K562 (cell line): ENCODE measurements around the gene RGS14. TPM values are rescaled to one million over a fixed set of nuclear protein-coding genes. Genes with fewer than 3 reads are reported as not detected.

Experiments used
- ATAC-seq: fragments of 200-7000 bp; cut with Tn5 transposase; 3 replicates; pipeline ENCODE4 v1.9.1; 2020; ENCODE audit warnings: moderate library complexity
- BruUV-seq: library from RNA; stranded (reverse); fragments of 400-500 nt; replicated peaks from 2 replicates; lab custom pipeline; 2021; lab: Mats Ljungman, UMichigan
- CTCF ChIA-PET: fragments of 300-600 bp; formaldehyde crosslinking; extraction: SDS; loops from one replicate; lab custom pipeline; 2021; ENCODE audit warnings: low intra/inter-chr PET ratio; lab: Yijun Ruan, JAX
- POLR2A ChIA-PET: fragments of 300-600, 350-650 bp; sonication (Branson Sonifier 250); formaldehyde crosslinking; extraction: SDS; loops from one replicate; lab custom pipeline; 2021; ENCODE audit warnings: antibody characterized with exemption, inconsistent platforms; lab: Yijun Ruan, JAX
- DNase-seq, 4 experiments: peaks; one replicate each; pipeline versions ENCODE4 v3.0.0 to v3.0.0-alpha.2; 2011 to 2018; ENCODE audit warnings: low spot score in 3 of 4, mixed read lengths in 3 of 4; ENCODE audit errors: extremely low read depth in 1 of 4
- FAIRE-seq: peaks from 2 replicates; lab custom pipeline; 2011; peaks lifted over from hg19 to GRCh38; lab: Jason Lieb, UNC
- H2AFZ ChIP-seq: 2 replicates; pipeline ENCODE4 v1.6.0; 2011; ENCODE audit warnings: low read depth, low read length, control low read depth, inconsistent platforms
- H3K27ac ChIP-seq: fragments of 200-600 bp; 3 replicates; pipeline ENCODE4 v1.8.0; 2011; ENCODE audit warnings: low read depth, mild to moderate bottlenecking, control low read depth, inconsistent platforms, low read length, moderate library complexity, mixed read lengths; ENCODE audit errors: extremely low read depth
- H3K27me3 ChIP-seq, 2 experiments: fragments of 300-600 bp in 1 of 2; 2 replicates in 1 of 2; 3 replicates in 1 of 2; pipeline versions ENCODE4 v1.6.0 to v1.8.0; 2011; ENCODE audit warnings: inconsistent platforms in 2 of 2, low read length in 2 of 2, mild to moderate bottlenecking in 1 of 2, mixed read lengths in 1 of 2, moderate library complexity in 1 of 2; ENCODE audit not compliant: control insufficient read depth in 2 of 2, insufficient read depth in 2 of 2
- H3K36me3 ChIP-seq: fragments of 300-600 bp; 3 replicates; pipeline ENCODE4 v1.8.0; 2011; ENCODE audit warnings: mild to moderate bottlenecking, low read length, inconsistent platforms; ENCODE audit not compliant: control insufficient read depth, insufficient read depth
- H3K4me1 ChIP-seq, 2 experiments: fragments of 200-600 bp in 1 of 2; replicated peaks in 1 of 2; 2 replicates in 1 of 2; 3 replicates in 1 of 2; pipeline versions ENCODE4 v1.5.1 to v1.8.0; 2011; ENCODE audit warnings: inconsistent platforms in 2 of 2, low read length in 2 of 2, mild to moderate bottlenecking in 1 of 2, mixed read lengths in 1 of 2, moderate library complexity in 1 of 2; ENCODE audit not compliant: control insufficient read depth in 2 of 2, insufficient read depth in 2 of 2
- H3K4me2 ChIP-seq: 2 replicates; pipeline ENCODE4 v1.6.1; 2011; ENCODE audit warnings: low read length, control low read depth, inconsistent platforms, mixed read lengths; ENCODE audit not compliant: insufficient read depth
- H3K4me3 ChIP-seq: fragments of 200-600 bp; sonication (generic), shearing (Covaris generic); 2 replicates; pipeline ENCODE4 v1.5.1; 2016; ENCODE audit warnings: control low read depth, inconsistent platforms
- H3K79me2 ChIP-seq: fragments of 200-600 bp; 3 replicates; pipeline ENCODE4 v1.8.0; 2011; ENCODE audit warnings: low read length, inconsistent platforms; ENCODE audit not compliant: control insufficient read depth, insufficient read depth
- H3K9ac ChIP-seq, 2 experiments: 2 replicates each; pipeline versions ENCODE4 v1.6.0 to v1.6.1; 2011; ENCODE audit warnings: low read depth in 2 of 2, low read length in 2 of 2, control low read depth in 1 of 2, inconsistent platforms in 1 of 2, mild to moderate bottlenecking in 1 of 2, mixed read lengths in 1 of 2; ENCODE audit not compliant: insufficient read depth in 1 of 2
- H3K9me1 ChIP-seq: one replicate; pipeline ENCODE4 v1.6.0; 2011; ENCODE audit warnings: inconsistent platforms, mild to moderate bottlenecking, low read length, moderate library complexity; ENCODE audit not compliant: control insufficient read depth, insufficient read depth
- H3K9me3 ChIP-seq: replicated peaks from 2 replicates; pipeline ENCODE4 v1.5.1; 2011; ENCODE audit warnings: low read depth, low read length, inconsistent platforms; ENCODE audit not compliant: control insufficient read depth, insufficient read depth
- H4K20me1 ChIP-seq: replicated peaks from 2 replicates; pipeline ENCODE4 v1.6.1; 2011; ENCODE audit warnings: low read length, inconsistent platforms, mixed read lengths; ENCODE audit not compliant: control insufficient read depth, insufficient read depth
- AFF1 ChIP-seq, 2 experiments: fragments of 450-650 bp; IDR thresholded peaks; 2 replicates each; pipeline ENCODE4 v1.6.1; 2018; ENCODE audit warnings: mild to moderate bottlenecking in 2 of 2, low read depth in 1 of 2; ENCODE audit not compliant: partially characterized antibody in 2 of 2
- CREB3 ChIP-seq: fragments of 450-650 bp; conservative IDR thresholded peaks from 2 replicates; pipeline ENCODE4 v1.6.1; 2016; ENCODE audit warnings: missing genetic modification characterization, low read depth, mild to moderate bottlenecking, missing compliant biosample characterization, moderate library complexity
- GABPA ChIP-seq: fragments of 200-800 bp; sonication (Bioruptor generic); conservative IDR thresholded peaks from 2 replicates; pipeline ENCODE4 v1.6.1; 2016; ENCODE audit warnings: low read depth, missing genetic modification characterization, missing compliant biosample characterization
- GTF2E2 ChIP-seq: fragments of 200-800 bp; sonication (Bioruptor generic); IDR thresholded peaks from 2 replicates; pipeline ENCODE4 v1.6.1; 2016; ENCODE audit warnings: missing genetic modification characterization, missing compliant biosample characterization
- ID3 ChIP-seq, 2 experiments: fragments of 250-450 bp in 1 of 2; fragments of 450-650 bp in 1 of 2; sonication (Bioruptor Pico) in 1 of 2; IDR thresholded peaks; 2 replicates each; pipeline versions ENCODE4 v1.6.1 to v1.8.0; 2016 to 2021; ENCODE audit warnings: mild to moderate bottlenecking in 2 of 2, moderate library complexity in 2 of 2, missing compliant biosample characterization in 1 of 2, missing genetic modification characterization in 1 of 2
- JUN ChIP-seq, 2 experiments: sonication (generic) in 1 of 2; formaldehyde crosslinking in 1 of 2; IDR thresholded peaks; 2 replicates each; pipeline versions ENCODE4 v1.6.1 to v1.8.0; 2012 to 2022; ENCODE audit warnings: borderline replicate concordance in 2 of 2, mild to moderate bottlenecking in 2 of 2, improper control_type of control experiment in 1 of 2, low read depth in 1 of 2, low read length in 1 of 2, missing genetic modification reagents in 1 of 2
- TRIM25 ChIP-seq: fragments of 450-650 bp; IDR thresholded peaks from 2 replicates; pipeline ENCODE4 v1.7.0; 2016; ENCODE audit warnings: borderline replicate concordance
- WGBS: fragments of 100-300 bp; shearing (Covaris generic); methylation state at CpG from one replicate; pipeline ENCODE4 v1.1.6; 2016; ENCODE audit warnings: low coverage, mixed read lengths; ENCODE audit not compliant: insufficient coverage; ENCODE audit errors: missing lambda C conversion rate; 5-methylcytosine and 5-hydroxymethylcytosine counted together
- in situ Hi-C: fragments of 300-500 bp; cut with MboI; formaldehyde crosslinking; loops from 4 replicates; pipeline ENCODE4 v1.15.0; 2018; ENCODE audit warnings: inconsistent platforms, mixed read lengths
- intact Hi-C: fragments of 100-400 bp; cut with micrococcal nuclease; formaldehyde crosslinking; loops from 2 replicates; pipeline ENCODE4 v1.14.2; 2022
- polyA plus RNA-seq, 8 experiments: library from polyadenylated mRNA; depleted of rRNA in 4 of 8; stranded (reverse) in 5 of 8; unstranded in 3 of 8; fragments of >200 nt; fragmentation: Nextera tagmentation in 2 of 8; fragmentation: Illumina TruSeq in 1 of 8; extraction: Ambion mirVana in 2 of 8; extraction: Trizol in 1 of 8; gene quantifications; 2 replicates each; pipeline versions ENCODE4 v1.2.1 to v1.2.3, GENCODE V29; 2011 to 2014; ENCODE audit warnings: inconsistent platforms in 1 of 8, missing spikeins in 1 of 8
- total RNA-seq, 7 experiments: library from RNA; depleted of rRNA in 6 of 7; stranded (reverse); fragments of >200 nt in 6 of 7; fragmentation: Illumina TruSeq in 2 of 7; extraction: Trizol in 2 of 7; gene quantifications; 2 replicates each; pipeline versions ENCODE4 v1.2.1 to v1.2.3, GENCODE V29; 2011 to 2021; ENCODE audit warnings: low replicate concordance in 1 of 7

RGS14 gene
- total and polyA plus RNA-seq, 9 of the 15 experiments (the other 6 are each of a cell fraction or from before 2014, with no cell fraction given): 0.28 to 75.9 (median 34.5) TPM

- peak; percentile 90 for FAIRE-seq
- ATAC-seq: peak; percentile 99
- Histone ChIP-seq H3K4me1 (peaks cover 17 to 24% of the 10 kb centered on the region in 2 experiments; a peak in 4 of 5 replicates), H3K27ac (peak within 1 kb of the TSS; percentile 95), H3K36me3 (peaks cover 30% of the 10 kb centered on the region), H3K4me3 (peak within 1 kb of the TSS; percentile 81), H3K9me1 (no peaks in the 10 kb centered on the region), H3K9me3 (0 out of 2 replicates have a peak, but pooled peaks cover 3% of the 10 kb centered on the region), H4K20me1 (no peaks in the 10 kb centered on the region), H3K4me2 (peak within 1 kb of the TSS; percentile 96), H3K27me3 (no peaks in the 10 kb centered on the region), H3K79me2 (peaks cover 49% of the 10 kb centered on the region), H2AFZ (peak within 1 kb of the TSS; percentile 96), H3K9ac (peak within 1 kb of the TSS; percentile 95 to 97)
- in situ Hi-C loops: no loop called here
- ChIA-PET CTCF (interaction anchor here (0.5 to 0.6 kb wide), 2 partner anchors 105 to 192 kb away, joined by 3 read pairs; no protein-coding TSS in a partner anchor), POLR2A (interaction anchor here (0.6 to 3.4 kb wide), 18 partner anchors 9 to 213 kb away, joined by 3 to 18 read pairs (median 4); partner anchors contain the start of genes PRELID1 and RAB24)
- DNase-seq: peak; percentile 93 to 96 (median 95)
- 8% methylated on average over 52 of the region's 55 CpGs for WGBS
- TSS peak; percentile 97 for BruUV-seq
- intact Hi-C loops: no loop called here
- no peak for TF ChIP-seq ID3 (CRISPR knock-in tag; IDR thresholded peaks at IDR 0.05)
- TF ChIP-seq ID3 (tag; IDR thresholded peaks at IDR 0.05): 0 out of 2 replicates have a peak, but pooled peaks have one; percentile 80
- TF ChIP-seq JUN (IDR thresholded peaks at IDR 0.05; ENCODE audit: borderline replicate concordance, low read depth, low read length): peak; percentile 41; the same call in 1 of the 2 replicates
- TF ChIP-seq JUN (CRISPR knock-in tag; IDR thresholded peaks at IDR 0.05; ENCODE audit: borderline replicate concordance): no peak
- TF ChIP-seq GTF2E2: 0 out of 2 replicates have a peak, but pooled peaks have one; percentile 13
- no peak for TF ChIP-seq CREB3 (tag)
- peak; percentile 85 to 93 for TF ChIP-seq AFF1 (IDR thresholded peaks at IDR 0.05; ENCODE audit: low read depth in 1 of 2, partially characterized antibody in 2 of 2)
- peak; percentile 56; the same call in 1 of the 2 replicates for TF ChIP-seq TRIM25
- TF ChIP-seq GABPA (tag): peak; percentile 100
These were observed 6.1 kb upstream of the RGS14 start, which contains the start of gene LMAN2 for GRCh38 chr5:177351392-177352329. LMAN2 (minus strand) TSS chr5:177351668; CDS start chr5:177351647, 21 bp downstream.
